Measurements from ENCODE around the gene RASSF6. TPM values are rescaled to one million over a fixed set of nuclear protein-coding genes. Genes with fewer than 3 reads are reported as not detected.
A peak's percentile ranks its signal among the peaks of the same experiment; 100 is the strongest.
"Not testable (repeated sequence)": the region's sequence is repeated elsewhere in the genome, so short reads cannot be mapped to it uniquely, and the experiment has no call there.

RASSF6 gene
- total RNA-seq, 1 donor from 2014 or later: not detected

GRCh38 chr4:73612032-73612431 lies 8.2 kb downstream of the RASSF6 start:
- no peak for DNase-seq (ENCODE audit: low read depth, low spot score)

DNA sequence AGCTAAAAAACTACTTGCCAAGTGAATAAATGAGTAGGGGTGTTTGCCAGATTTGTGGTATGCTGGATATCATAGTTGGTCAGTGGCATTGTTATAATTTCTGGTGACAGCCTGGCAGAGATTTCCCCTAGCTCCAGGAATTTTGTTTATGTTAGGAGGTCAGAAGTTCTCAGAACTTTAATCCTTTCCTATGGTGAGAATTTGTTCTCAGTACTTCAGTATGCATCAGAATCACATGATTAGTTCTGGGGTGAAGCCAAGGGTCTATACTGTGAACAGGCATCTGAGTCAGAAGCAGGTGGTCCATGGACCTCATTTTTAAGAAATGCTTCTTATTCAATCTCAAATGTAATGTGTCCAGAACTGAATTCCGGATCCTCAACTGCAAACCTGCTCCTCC lies 10.5 kb downstream of the RASSF6 start:
- DNase-seq (ENCODE audit: low read depth, low spot score): peak; percentile 32

DNA sequence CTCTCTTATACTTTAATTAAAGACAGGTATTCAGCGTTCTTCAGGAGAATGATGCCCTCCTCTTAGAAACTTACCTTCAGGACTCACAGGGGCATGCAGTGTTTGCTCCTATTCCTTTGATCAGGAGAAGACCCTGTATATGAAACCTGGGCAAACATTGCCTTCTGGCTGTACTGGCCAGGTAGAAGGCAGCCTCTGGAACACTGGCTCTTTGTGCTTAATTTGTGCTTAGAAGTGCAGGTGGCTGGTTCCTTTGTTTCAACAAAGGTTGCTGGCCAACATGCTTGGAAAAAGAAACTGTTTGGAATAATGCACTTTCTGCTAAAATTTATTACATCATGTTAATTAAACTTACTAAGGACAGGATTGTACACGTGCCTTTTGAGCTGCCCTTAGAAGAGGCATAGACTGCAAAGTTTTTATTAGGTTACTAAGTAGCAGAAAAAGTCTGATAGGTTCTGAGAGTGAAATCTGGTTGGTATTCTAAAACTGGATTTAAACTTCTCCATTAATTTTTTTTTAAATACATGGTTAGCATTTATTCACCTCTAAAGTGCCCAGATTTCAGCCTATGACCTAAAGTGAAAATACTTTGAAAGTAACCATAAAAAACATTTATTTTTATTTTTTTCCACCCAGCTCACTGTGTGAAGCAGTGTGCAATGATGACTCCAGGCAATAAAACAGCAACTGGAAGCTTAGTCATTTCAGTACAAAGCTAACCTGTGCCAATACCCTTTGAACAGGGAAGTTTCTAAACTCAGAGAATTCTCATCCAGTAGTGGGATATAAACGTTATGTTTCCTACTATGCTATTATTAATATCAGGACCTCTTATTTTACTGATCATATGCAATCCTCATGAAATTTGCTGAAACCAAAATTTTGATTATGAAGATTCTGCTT lies 11.3 kb downstream of the RASSF6 start:
- DNase-seq (ENCODE audit: low read depth, low spot score): no peak

GRCh38 chr4:73607375-73608033 lies 12.7 kb downstream of the RASSF6 start:
- no peak for DNase-seq (ENCODE audit: low read depth, low spot score)

GRCh38 chr4:73606465-73606974 lies 13.7 kb downstream of the RASSF6 start:
- no peak for DNase-seq (ENCODE audit: low read depth, low spot score)

- no peak for DNase-seq (ENCODE audit: low read depth, low spot score)
These were observed 16.2 kb downstream of the RASSF6 start for GRCh38 chr4:73603854-73604584.

DNA sequence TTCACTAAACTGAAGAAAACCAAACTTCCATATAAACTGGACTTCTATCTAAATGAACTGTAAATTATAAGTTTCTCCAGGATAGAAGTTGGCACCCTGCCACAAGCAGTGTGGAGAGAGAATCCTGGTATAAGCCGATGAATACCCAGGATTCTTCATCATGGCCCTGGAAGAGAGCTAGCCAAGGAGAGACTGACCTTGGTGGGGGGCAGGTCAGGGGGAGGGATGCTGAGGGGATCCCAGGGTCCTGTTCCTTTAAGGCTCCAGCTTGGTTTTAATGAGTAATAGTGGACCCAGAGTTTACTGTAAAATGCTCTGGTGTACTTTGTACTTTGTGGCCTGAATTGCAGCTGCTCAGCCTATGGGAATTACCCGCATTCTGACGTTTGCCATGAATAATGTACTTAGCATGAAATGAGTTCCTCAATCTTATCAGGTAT lies 16.9 kb downstream of the RASSF6 start:
- no peak for DNase-seq (ENCODE audit: low read depth, low spot score)

DNA sequence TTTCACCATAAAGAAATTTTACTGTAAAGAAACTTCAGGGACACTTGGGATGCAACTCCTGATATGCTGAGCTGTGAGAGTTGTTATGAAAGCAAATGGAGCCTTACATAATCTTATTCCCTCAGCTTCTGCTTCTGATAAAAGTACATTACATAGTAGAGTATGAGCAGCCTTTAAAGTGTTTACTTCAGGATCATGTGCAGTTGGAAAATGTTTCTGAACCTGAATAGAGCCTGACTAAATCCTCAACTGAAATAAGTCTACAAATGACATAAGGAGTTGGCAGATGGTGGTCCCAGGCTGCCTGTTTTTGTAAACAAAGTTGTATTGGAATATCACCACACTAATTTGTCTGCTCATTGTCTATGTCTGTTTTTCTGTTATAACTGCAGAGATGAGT lies 19.3 kb downstream of the RASSF6 start:
- no peak for DNase-seq (ENCODE audit: low read depth, low spot score)

GRCh38 chr4:73599182-73599581 lies 21.1 kb downstream of the RASSF6 start:
- no peak for DNase-seq (ENCODE audit: low read depth, low spot score)

DNA sequence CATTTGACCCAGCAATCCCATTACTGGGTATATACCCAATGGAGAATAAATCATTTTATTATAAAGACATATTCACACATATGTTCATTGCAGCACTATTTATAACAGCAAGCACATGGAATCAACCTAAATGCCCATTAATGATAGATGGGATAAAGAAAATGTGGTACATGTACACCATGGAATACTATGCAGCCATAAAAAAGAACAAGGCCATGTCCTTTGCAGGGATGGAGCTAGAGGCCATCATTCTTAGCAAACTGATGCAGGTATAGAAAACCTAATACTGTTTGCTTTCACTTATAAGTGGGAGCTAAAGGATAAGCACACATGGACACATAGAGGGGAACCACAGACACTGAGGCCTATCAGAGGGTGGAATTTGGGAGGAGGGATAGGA lies 22.6 kb downstream of the RASSF6 start:
- no peak for DNase-seq (ENCODE audit: low read depth, low spot score)

GRCh38 chr4:73597183-73597582 lies 23.1 kb downstream of the RASSF6 start:
- DNase-seq (ENCODE audit: low read depth, low spot score): not testable (repeated sequence)

DNA sequence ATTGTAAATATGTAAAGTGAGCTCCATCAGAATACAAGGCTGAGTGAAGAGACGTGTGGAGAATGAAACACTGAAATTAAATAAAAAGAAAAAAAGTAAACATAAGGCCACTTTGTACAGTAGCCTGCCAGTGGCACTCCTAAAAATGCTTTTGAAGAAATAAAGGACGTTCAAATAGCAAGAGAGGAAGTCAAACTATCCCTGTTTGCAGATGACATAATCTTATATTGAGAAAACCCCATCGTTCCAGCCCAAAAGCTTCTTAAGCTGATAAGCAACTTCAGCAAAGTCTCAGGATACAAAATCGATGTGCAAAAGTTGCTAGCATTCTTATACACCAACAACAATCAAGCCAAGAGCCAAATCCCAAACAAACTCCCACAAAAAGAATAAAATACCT lies 24.2 kb downstream of the RASSF6 start:
- no peak for DNase-seq (ENCODE audit: low read depth, low spot score)

- peak; percentile 8 for DNase-seq (ENCODE audit: low read depth, low spot score)
These were observed 26.5 kb downstream of the RASSF6 start for GRCh38 chr4:73593631-73594241.

DNA sequence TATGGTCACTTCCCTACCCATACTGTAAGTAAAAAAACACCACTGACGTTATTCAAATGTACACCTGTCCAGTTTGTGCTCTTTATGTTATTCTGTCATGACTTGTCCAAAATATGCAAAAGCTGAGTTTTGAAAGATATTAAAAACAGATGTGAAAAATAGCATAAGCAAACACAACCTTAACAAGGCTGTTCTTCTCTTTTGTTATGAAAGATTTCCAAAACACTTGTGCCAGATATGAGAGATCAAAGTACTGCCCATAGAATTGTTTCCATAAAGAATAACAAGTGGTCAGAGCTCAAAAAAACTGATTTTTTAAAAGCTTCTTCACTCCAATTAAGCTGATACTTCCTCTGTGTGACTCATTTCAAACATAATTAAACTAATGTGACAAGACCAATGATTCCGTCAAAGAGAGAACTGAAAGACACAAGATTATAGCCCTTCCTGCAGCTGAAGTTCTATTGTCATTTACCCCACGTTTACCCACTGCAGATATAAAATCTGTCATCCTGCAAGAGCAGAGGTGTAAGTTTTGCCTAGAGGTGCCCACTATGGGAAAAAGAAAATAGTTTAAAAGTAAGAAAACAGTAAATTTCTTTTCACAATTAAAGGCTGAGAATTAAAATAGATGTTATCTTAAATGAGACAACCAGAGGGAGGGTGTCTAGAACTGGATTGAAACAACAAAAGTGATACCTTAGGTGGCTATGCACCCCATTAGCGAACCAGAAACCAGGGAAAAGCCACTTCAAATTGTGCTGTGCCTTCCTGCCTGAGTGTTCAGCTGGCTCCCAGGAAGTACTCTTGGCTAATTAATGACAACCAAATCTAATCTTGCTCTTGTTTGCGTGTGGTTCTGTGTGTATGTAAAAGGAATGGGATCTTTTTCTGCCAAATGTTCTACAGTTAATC lies 30.1 kb downstream of the RASSF6 start:
- no peak for DNase-seq (ENCODE audit: low read depth, low spot score)

DNA sequence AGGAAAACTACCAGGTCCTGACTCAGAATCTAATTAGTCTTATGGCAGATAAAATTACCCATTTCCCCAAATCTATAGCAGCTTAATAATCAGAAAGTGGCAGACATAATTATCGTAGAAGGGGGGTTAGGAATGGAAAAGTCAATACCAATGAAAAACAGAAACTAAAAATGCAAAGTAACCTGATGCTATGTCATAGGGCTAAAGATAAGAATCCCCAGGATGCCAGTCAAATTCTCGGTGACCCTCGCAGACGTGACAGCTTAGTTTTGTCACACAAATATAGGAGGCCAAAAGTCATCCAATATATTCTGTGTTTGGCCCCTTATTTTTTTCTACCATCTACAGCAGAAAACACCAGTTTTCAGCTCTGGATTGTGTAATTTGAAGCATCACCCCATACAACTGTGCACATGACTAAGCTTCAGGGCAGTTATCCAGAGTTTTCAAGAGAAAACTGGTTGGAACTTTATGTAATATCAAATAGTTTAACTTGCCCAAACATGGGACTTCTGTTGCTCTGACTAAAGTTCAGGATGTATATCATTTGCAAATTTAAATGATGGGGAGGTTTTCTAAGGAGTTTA lies 30.9 kb downstream of the RASSF6 start:
- no peak for DNase-seq (ENCODE audit: low read depth, low spot score)

DNA sequence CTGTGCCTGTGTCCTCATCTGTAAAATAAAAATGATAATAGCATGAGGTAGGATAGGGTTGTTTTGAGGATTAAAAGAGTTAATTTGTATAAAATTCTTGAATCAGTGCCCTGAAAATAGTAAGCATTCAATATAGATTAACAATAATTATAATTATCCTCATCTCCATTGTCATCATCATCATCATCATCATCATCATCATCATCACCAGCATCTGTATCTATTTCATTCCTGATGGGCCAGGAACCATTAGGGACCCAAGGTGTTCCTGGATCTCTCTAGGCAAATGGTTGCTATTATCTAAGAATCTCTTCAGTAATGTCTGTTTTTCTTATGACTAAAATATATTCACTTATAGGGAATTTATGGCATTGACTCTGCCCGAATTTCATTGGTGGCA lies 31.6 kb downstream of the RASSF6 start:
- DNase-seq (ENCODE audit: low read depth, low spot score): no peak

DNA sequence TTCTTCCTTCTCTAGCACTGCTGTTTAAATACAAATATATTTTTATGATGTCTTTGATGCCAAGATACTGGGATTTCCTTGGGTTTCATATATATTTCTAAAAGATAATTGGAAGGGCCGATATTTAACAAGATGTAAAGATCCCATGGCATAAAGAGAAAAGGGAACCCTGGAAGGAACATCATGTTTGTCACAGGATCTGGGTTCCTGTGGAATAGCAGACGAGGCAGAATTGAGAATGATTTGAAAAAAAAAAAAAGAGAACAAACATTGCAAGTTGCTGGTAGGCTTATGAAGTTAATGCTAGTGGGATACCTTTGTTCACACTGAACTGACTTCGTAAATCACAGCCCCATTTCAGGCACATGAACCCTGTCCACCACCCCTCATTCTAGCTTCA lies 33.6 kb downstream of the RASSF6 start:
- DNase-seq (ENCODE audit: low read depth, low spot score): no peak

DNA sequence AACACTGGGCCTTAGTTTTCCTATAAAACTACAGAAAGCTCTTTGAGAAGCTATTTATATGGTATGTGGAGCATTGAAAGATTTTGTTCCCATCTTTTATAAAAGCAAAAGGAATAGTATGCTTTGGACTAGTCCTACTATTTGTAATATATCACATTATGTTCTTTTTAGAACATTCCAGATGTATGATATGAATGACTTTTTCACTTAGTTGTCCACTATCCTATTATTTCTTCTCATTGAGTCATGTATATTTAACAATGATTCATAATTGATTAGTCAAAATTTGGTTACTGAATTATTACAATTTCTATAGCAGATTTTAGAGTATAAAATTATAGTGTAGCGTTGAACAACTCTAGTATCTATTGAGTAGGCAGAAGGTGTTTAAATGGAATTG lies 34.2 kb downstream of the RASSF6 start:
- no peak for DNase-seq (ENCODE audit: low read depth, low spot score)

GRCh38 chr4:73585345-73585744 lies 34.9 kb downstream of the RASSF6 start:
- DNase-seq (ENCODE audit: low read depth, low spot score): no peak

- DNase-seq (ENCODE audit: low read depth, low spot score): no peak
These were observed 36.6 kb downstream of the RASSF6 start for GRCh38 chr4:73583666-73584065.
